C4-2B (cell line): ENCODE results near the gene LOXL4.

Experiments
- ZFX ChIP-seq: fragments of 450-650 bp; IDR thresholded peaks from 2 replicates; pipeline ENCODE4 v1.6.1; 2017
- TF ChIP-seq, protein P1 (sequence below): fragments of 450-650 bp; conservative IDR thresholded peaks from 2 replicates; pipeline ENCODE4 v1.5.1; 2017; ENCODE audit warnings: mild to moderate bottlenecking

DNA sequence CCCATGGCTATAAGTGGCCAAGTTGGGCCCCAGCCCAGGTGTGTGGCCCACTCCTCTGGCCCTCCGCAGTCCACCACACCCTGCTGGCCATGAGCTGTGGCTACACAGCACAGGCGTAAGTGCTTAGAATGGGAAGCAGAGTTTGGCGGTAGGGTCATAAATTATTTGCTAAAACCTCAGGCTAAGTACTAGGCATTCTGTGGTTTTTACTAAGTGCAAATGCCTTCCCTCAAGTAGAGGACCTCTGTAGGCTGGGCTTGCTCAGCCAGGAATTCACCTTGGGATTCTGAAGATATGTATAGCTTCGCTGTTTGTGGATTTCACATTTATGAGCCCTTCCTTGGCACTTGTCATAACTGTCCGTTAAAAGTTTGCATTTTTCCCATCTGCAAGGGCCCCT, 44.8 kb upstream of the LOXL4 start:
- TF ChIP-seq, protein P1, sequence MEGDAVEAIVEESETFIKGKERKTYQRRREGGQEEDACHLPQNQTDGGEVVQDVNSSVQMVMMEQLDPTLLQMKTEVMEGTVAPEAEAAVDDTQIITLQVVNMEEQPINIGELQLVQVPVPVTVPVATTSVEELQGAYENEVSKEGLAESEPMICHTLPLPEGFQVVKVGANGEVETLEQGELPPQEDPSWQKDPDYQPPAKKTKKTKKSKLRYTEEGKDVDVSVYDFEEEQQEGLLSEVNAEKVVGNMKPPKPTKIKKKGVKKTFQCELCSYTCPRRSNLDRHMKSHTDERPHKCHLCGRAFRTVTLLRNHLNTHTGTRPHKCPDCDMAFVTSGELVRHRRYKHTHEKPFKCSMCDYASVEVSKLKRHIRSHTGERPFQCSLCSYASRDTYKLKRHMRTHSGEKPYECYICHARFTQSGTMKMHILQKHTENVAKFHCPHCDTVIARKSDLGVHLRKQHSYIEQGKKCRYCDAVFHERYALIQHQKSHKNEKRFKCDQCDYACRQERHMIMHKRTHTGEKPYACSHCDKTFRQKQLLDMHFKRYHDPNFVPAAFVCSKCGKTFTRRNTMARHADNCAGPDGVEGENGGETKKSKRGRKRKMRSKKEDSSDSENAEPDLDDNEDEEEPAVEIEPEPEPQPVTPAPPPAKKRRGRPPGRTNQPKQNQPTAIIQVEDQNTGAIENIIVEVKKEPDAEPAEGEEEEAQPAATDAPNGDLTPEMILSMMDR, result no peak
- TF ChIP-seq ZFX, result no peak
